CD4-positive, alpha-beta T cell treated with Interleukin-1 beta for 1 hour (primary cell): ENCODE measurements around the gene PIGR.
"Not testable (repeated sequence)": the region's sequence is repeated elsewhere in the genome, so short reads cannot be mapped to it uniquely, and the experiment has no call there.

Experiments
- DNase-seq, 2 donors: peaks; one replicate each; pipeline ENCODE4 v3.0.0-alpha.2; 2020 to 2022

PIGR gene

GRCh38 chr1:206931709-206932108 is 14.6 kb downstream of the PIGR start:
- no peak for DNase-seq

DNA sequence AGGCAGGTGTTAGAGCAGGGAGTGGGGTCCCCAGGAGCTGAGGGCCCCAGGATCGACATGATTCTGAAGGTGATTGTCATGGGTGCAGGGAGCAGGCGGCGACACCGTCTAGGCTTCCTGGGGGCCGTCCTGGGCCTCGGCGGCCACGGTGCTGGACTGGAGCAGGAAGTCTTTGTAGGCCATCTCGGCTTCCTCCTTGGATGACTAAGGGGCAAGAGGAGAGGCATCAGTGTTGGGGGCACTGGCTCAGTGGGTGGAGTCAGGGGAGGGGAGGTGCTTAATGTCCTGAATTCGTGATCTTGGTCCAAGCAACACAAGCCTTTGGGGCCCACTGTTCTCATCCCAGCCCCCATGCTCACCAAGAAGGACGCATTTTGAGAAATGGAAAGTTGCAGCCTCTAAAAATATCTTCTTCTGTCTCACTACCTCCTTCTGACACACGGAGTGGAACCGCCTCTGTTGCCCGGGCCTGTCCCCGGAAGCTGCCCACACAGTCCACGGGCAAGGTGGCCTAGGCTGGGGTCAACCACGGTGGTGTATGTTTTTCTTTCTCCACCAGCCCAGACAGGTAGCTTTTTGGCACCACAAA is 16.0 kb downstream of the PIGR start:
- peak in 1 of 2 donors; percentile 70 for DNase-seq

DNA sequence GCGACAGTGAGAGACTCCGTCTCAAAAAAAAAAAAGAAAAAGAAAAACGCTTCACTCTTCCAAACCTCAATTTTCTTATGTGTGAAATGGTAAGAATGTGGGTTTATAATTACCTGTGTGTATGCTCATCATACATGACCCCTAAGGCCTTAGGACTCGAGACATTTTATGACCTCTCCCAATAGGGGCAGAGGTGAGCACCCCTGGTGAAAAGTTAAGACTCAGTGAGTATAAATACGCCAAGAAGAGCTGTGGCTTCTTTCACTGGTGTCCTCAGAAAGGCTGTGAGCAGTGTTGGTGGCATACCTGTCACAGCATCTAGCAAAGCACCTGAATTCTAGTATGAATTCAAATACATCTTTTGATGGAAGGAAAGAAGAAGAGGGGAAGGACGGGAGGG is 16.7 kb downstream of the PIGR start:
- no peak for DNase-seq

DNA sequence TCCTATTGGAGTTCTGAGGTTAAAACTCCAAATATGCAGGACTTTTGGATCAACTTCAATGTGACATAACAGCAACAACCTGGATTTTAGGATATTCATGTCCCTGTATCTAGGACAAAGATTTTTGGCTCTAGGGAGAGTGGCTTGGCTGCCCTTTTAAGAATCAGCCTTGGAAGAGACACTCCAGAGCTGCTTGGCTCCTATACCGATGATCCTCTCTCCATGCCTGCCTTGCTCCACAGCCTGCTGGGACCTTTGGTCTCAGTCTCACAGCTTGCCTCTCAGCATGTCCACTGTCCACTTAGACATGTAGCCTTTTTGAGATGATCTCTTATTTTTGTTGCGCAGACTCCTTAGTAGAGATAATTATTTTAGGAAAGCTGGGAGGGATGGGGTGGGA is 20.0 kb downstream of the PIGR start:
- no peak for DNase-seq

GRCh38 chr1:206925106-206925736 is 21.0 kb downstream of the PIGR start:
- peak; percentile 74 to 86 for DNase-seq

GRCh38 chr1:206924592-206925105 is 21.6 kb downstream of the PIGR start:
- peak; percentile 42 to 44 for DNase-seq

DNA sequence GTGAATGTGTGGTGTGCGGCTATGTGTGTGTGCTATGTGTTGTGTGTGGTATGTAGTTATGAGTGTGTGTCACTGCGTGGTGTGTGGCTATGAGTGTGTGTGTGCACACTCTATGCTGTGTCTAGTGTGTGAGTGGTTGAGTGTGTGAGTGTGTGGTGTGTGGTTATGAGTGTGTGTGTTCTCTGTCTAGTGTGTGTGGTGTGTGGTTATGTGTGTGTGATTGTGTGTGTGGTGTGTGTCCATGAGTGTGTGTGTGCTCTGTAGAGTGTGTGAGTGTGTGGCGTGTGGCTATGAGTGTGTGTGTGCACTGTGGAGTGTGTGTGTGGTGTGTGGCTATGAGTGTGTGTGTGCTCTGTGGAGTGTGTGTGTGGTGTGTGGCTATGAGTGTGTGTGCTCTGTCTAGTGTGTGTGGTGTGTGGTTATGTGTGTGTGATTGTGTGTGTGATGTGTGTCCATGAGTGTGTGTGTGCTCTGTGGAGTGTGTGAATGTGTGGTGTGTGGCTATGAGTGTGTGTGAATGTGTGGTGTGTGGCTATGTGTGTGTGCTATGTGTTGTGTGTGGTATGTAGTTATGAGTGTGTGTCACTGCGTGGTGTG is 22.2 kb downstream of the PIGR start:
- not testable (repeated sequence) for DNase-seq

GRCh38 chr1:206923009-206923960 is 23.0 kb downstream of the PIGR start:
- DNase-seq: peak; percentile 78 to 88

GRCh38 chr1:206922524-206922923 is 23.7 kb downstream of the PIGR start:
- DNase-seq: no peak

- peak; percentile 69 for DNase-seq
These were observed 24.4 kb downstream of the PIGR start, which contains the start of gene FCMR for GRCh38 chr1:206921772-206922265. Gene FCMR, minus strand, starts transcription at chr1:206921941. Its CDS starts 87 bp downstream, at chr1:206921854.

DNA sequence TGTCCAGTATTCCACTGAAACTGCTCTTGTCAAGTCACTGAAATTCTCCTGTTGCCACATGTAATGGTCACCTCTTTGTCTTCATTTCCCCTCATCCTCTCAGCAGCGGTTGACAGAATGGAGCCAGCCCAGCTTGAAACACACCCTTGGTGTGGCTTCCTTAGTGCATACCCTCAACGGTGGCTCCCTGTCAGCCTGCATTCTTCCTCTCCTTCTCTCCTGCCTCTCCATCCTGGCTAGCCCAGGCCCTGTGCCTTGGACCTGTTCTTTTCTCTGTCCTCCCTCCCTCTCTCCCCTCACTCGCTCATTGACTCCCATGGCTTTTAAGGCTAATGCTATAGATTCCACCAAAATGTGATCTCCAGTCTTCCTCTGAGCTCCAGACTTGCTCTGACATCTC is 28.2 kb downstream of the PIGR start:
- no peak for DNase-seq

GRCh38 chr1:206916000-206916709 is 30.1 kb downstream of the PIGR start:
- no peak for DNase-seq

DNA sequence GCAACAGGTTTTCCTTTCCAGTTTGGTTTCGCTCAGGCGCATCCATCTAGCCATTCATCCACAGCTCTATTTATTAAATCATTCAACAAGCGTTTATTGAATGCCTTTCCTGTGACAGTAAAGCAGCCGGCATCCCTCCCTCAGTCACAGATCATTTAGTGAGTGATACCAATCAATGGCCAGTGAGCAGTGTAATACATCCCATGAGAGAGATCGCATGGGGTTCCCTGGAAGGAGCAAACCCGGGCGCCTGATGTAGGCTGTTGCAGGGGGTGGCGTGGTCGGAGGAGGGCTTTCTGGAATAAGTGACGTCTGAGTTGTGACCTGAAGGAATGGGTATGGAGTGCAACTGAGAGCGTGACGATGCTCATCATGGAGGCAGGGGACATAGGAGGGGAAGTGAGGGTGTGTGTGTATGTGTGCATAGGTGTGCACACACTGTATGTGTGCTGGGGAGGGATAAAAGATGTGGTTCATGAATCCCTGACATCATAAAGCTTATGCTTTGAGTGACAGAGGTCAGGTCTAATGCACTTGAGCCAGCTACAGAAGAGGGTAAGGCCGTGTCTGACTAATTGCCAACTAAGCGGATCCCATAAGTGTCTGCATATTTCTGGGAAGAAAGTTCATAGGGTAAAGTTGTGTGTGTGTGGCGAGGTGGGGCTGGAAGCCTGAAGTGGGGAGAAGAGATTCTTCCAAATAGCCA is 31.1 kb downstream of the PIGR start:
- no peak for DNase-seq

- no peak for DNase-seq
These were observed 32.3 kb downstream of the PIGR start for GRCh38 chr1:206913766-206914537.

DNA sequence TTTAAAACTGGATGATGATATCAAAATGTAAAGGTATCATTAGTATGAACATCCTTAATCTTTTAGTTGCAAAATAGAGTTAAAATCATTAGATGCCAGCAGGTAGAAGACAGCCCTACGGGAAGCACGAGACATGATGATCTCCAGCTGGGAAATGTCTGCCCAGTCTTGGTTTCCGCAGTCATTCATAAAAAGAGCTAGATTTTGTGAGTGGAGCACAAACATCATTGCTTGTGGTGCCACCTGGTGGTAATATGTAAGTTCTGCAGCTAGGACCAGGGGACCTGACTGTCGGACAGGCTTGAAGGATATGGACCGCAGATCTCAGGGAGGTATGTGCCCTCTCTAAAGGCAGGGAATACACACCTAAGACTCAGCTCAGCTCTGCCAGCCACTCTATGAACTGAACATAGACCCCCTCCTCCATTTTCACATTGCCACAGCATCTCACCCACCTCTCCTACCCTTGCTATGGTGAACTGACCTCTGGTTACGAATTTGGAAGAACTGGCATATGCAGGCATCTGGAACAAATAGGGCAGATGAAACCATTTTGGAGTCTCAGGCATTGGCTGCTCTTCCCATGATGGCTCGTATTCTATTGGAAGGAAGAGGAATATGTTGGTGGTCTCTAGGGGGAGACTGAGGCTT is 33.7 kb downstream of the PIGR start:
- DNase-seq: peak; percentile 70 to 78

- DNase-seq: peak; percentile 27 to 64
These were observed 35.1 kb downstream of the PIGR start for GRCh38 chr1:206911064-206911663.

DNA sequence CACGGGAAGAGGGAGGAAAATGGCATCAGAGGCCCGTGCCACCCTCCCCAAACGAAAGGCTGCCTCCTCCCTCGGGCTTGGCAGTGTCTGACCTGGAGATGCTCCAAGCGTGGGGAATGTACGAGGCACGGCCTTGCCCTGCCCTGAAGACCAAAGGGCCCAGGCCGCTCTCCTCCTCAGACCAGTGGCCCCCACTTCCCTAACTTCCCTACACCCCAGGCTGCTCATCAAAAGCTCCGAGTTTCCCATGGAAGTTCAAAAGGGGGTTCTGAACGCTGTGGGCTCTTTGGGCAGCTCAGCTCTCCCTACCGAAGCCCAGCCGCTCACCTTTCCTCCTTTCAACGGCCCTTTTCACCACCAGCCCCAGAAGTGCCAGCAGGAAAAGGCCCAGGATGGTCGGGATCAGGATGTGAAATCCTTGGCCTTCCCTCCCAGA is 36.4 kb downstream of the PIGR start:
- no peak for DNase-seq

GRCh38 chr1:206909161-206909882 is 36.9 kb downstream of the PIGR start:
- peak; percentile 36 to 49 for DNase-seq

DNA sequence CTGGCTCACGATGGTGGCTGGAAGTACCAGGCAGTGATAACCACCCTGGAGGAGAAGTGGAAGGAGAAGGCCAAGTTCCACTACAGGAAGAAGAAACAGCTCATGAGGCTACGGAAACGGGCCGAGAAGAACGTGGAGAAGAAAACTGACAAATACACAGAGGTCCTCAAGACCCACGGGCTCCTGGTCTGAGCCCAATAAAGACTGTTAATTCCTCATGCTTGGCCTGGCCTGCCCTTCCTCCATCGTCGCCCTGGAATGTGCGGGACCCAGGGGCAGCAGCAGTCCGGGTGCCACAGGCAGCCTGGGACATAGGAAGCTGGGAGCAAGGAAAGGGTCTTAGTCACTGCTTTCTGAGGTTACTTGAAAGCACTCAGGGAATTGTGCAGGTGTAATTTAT is 38.2 kb downstream of the PIGR start:
- DNase-seq: no peak
